OCI-LY3 (cell line): ENCODE measurements around the gene ESRRG.

ENCODE experiments used
- H2AFZ ChIP-seq: fragments of 200-600, 300-600 bp; shearing (Covaris generic); 2 replicates; pipeline ENCODE4 v1.6.0; 2014; ENCODE audit warnings: antibody characterized with exemption, low read depth, low read length
- H3K27ac ChIP-seq: fragments of 200-600, 300-600 bp; sonication (generic); 2 replicates; pipeline ENCODE4 v1.5.1; 2014; ENCODE audit warnings: mild to moderate bottlenecking, low read length, moderate library complexity, mixed read lengths
- H3K27me3 ChIP-seq: fragments of 200-600, 300-600 bp; sonication (generic); 2 replicates; pipeline ENCODE4 v1.6.1; 2014; ENCODE audit warnings: low read depth, low read length, mixed read lengths
- H3K36me3 ChIP-seq: fragments of 200-600, 300-600 bp; sonication (generic); replicated peaks from 2 replicates; pipeline ENCODE3; 2014; ENCODE audit warnings: low read depth, low read length, mixed read lengths
- H3K4me1 ChIP-seq: fragments of 300-600, 200-600 bp; sonication (generic); 2 replicates; pipeline ENCODE4 v1.6.1; 2014; ENCODE audit warnings: low read length, mixed read lengths
- H3K4me2 ChIP-seq: fragments of 200-600, 300-600 bp; sonication (generic); 2 replicates; pipeline ENCODE4 v1.6.1; 2014; ENCODE audit warnings: low read length, mixed read lengths
- H3K4me3 ChIP-seq: fragments of 300-600, 200-600 bp; sonication (generic); 2 replicates; pipeline ENCODE4 v1.5.1; 2014; ENCODE audit warnings: antibody characterized with exemption, mild to moderate bottlenecking, low read length, moderate library complexity
- H3K79me2 ChIP-seq: fragments of 300-600, 200-600 bp; shearing (Covaris generic); 2 replicates; pipeline ENCODE4 v1.6.1; 2014; ENCODE audit warnings: mild to moderate bottlenecking, low read length, mixed read lengths
- H3K9ac ChIP-seq: fragments of 300-600, 200-600 bp; shearing (Covaris generic); 2 replicates; pipeline ENCODE4 v1.6.0; 2014; ENCODE audit warnings: mild to moderate bottlenecking, low read length, moderate library complexity
- H3K9me3 ChIP-seq: fragments of 200-600, 300-600 bp; shearing (Covaris generic); 2 replicates; pipeline ENCODE4 v1.6.1; 2014; ENCODE audit warnings: low read length, mixed read lengths; ENCODE audit not compliant: insufficient read depth
- H4K20me1 ChIP-seq: fragments of 200-600, 300-600 bp; sonication (generic); 2 replicates; pipeline ENCODE4 v1.6.1; 2016; ENCODE audit warnings: low read length, mixed read lengths; ENCODE audit not compliant: insufficient read depth
- EZH2phosphoT487 ChIP-seq: fragments of 200-600 bp; shearing (Covaris generic); IDR thresholded peaks from 2 replicates; pipeline ENCODE4 v1.6.1; 2018; ENCODE audit warnings: antibody characterized with exemption, mixed run types, low read depth
- TF ChIP-seq, protein P1 (sequence below): fragments of 200-600, 300-600 bp; sonication (generic); IDR thresholded peaks from 2 replicates; pipeline ENCODE4 v1.5.1; 2014; ENCODE audit warnings: antibody characterized with exemption, low read length, low read depth

The ESRRG gene

GRCh38 chr1:216554934-216555333 lies 168.3 kb downstream of the ESRRG start:
- no peak overlapping the region for H2AFZ ChIP-seq
- no peaks in the 10 kb centered on the region for H3K36me3 ChIP-seq
- TF ChIP-seq, protein P1, sequence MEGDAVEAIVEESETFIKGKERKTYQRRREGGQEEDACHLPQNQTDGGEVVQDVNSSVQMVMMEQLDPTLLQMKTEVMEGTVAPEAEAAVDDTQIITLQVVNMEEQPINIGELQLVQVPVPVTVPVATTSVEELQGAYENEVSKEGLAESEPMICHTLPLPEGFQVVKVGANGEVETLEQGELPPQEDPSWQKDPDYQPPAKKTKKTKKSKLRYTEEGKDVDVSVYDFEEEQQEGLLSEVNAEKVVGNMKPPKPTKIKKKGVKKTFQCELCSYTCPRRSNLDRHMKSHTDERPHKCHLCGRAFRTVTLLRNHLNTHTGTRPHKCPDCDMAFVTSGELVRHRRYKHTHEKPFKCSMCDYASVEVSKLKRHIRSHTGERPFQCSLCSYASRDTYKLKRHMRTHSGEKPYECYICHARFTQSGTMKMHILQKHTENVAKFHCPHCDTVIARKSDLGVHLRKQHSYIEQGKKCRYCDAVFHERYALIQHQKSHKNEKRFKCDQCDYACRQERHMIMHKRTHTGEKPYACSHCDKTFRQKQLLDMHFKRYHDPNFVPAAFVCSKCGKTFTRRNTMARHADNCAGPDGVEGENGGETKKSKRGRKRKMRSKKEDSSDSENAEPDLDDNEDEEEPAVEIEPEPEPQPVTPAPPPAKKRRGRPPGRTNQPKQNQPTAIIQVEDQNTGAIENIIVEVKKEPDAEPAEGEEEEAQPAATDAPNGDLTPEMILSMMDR: no peak
- no peak for TF ChIP-seq EZH2phosphoT487
- H4K20me1 ChIP-seq: no peaks in the 10 kb centered on the region
- H3K9me3 ChIP-seq: no peaks in the 10 kb centered on the region
- H3K79me2 ChIP-seq: no peaks in the 10 kb centered on the region
- no peak overlapping the region for H3K4me2 ChIP-seq
- H3K4me1 ChIP-seq: no peaks in the 10 kb centered on the region
- no peak overlapping the region for H3K4me3 ChIP-seq
- no peaks in the 10 kb centered on the region for H3K27me3 ChIP-seq
- H3K27ac ChIP-seq: no peak overlapping the region
- no peak overlapping the region for H3K9ac ChIP-seq

DNA sequence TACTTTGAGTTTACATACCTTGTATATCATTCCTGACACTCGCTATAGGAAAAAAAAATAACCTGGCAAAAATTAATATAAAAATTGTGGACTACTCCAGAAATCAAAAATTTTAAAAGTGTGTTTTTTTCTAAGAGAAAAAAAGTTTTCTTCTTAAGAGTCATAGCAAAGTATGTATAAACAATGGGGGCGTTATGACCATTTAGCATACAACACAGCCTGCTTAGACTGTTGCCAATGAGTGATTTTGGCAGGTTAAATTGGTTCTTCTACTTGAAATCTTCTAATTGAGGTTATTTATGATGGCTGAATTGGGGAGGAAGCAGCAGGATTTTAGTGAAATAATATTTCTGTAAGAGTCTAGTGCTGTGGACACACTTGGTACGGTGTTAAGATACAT lies 169.5 kb downstream of the ESRRG start:
- no peaks in the 10 kb centered on the region for H4K20me1 ChIP-seq
- no peak overlapping the region for H3K4me2 ChIP-seq
- H3K9ac ChIP-seq: no peak overlapping the region
- H3K4me3 ChIP-seq: no peak overlapping the region
- H3K27me3 ChIP-seq: no peaks in the 10 kb centered on the region
- no peaks in the 10 kb centered on the region for H3K79me2 ChIP-seq
- no peaks in the 10 kb centered on the region for H3K9me3 ChIP-seq
- H3K4me1 ChIP-seq: no peaks in the 10 kb centered on the region
- no peak overlapping the region for H3K27ac ChIP-seq
- H2AFZ ChIP-seq: no peak overlapping the region
- H3K36me3 ChIP-seq: no peaks in the 10 kb centered on the region
- TF ChIP-seq, protein P1: no peak
- no peak for TF ChIP-seq EZH2phosphoT487

GRCh38 chr1:216553040-216553439 lies 170.2 kb downstream of the ESRRG start:
- Histone ChIP-seq H3K9ac (no peak overlapping the region), H3K36me3 (no peaks in the 10 kb centered on the region), H3K9me3 (no peaks in the 10 kb centered on the region), H3K4me2 (no peak overlapping the region), H4K20me1 (no peaks in the 10 kb centered on the region), H3K27ac (no peak overlapping the region), H3K4me1 (no peaks in the 10 kb centered on the region), H2AFZ (no peak overlapping the region), H3K27me3 (no peaks in the 10 kb centered on the region), H3K4me3 (no peak overlapping the region), H3K79me2 (no peaks in the 10 kb centered on the region)
- TF ChIP-seq, protein P1: no peak
- TF ChIP-seq EZH2phosphoT487: no peak

DNA sequence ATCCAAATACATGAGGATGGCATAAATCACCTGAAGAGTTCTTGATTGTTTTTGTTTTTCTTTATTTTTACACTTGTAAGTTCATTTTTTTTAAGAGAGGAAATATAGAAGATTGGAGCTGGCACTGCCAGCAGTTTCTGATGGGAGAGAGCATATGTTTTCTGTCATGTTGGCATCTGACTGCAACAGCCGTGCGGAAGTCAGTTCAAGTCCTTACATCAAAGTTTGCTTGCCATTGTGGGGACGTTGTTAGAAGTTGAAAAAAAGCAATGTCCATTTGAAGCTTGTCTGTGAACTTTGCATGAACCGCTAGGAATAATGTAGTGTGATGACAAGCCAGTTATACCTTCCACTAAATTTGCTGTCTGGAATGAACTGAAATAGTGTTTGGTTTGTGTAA lies 173.4 kb downstream of the ESRRG start:
- no peak for TF ChIP-seq EZH2phosphoT487
- TF ChIP-seq, protein P1: no peak
- Histone ChIP-seq H3K27ac (no peak overlapping the region), H4K20me1 (no peaks in the 10 kb centered on the region), H3K36me3 (no peaks in the 10 kb centered on the region), H3K27me3 (no peaks in the 10 kb centered on the region), H3K4me1 (no peaks in the 10 kb centered on the region), H3K9ac (no peak overlapping the region), H3K4me3 (no peak overlapping the region), H3K79me2 (no peaks in the 10 kb centered on the region), H3K4me2 (no peak overlapping the region), H2AFZ (no peak overlapping the region), H3K9me3 (no peaks in the 10 kb centered on the region)
